Epithelial cell of umbilical artery (primary cell): Measurements from ENCODE around the gene SLC16A6. TPM values are rescaled to one million over a fixed set of nuclear protein-coding genes. Genes with fewer than 3 reads are reported as not detected.

Experiments
- total RNA-seq: library from RNA; depleted of rRNA; stranded (reverse); fragments of >200 nt; gene quantifications from 2 replicates; pipeline ENCODE4 v1.2.3, GENCODE V29; 2014

The SLC16A6 gene
- total RNA-seq: 0.91 and 0.97 TPM in 2 replicates

GRCh38 chr17:68290955-68291835, at the start of gene SLC16A6, which contains the start of gene ARSG:
Gene SLC16A6 (minus strand): TSS chr17:68291127. CDS start chr17:68278320, 12,807 bp downstream.
Gene ARSG (plus strand): TSS chr17:68291495. CDS start chr17:68307494, 15,999 bp downstream.

GRCh38 chr17:68247445-68248198, 43.3 kb downstream of the SLC16A6 start, which contains the start of gene AMZ2:
Gene AMZ2 (plus strand): TSS chr17:68248043. CDS start chr17:68250188, 2,145 bp downstream.

Other genes with a start within 250 kb of the SLC16A6 start
- gene AMZ2, start 43.1 kb downstream of the SLC16A6 start, total RNA-seq: 56.5 and 71.7 TPM in 2 replicates
- gene ARSG, start 368 bp upstream of the SLC16A6 start, total RNA-seq: 2.3 and 3.3 TPM in 2 replicates
- gene WIPI1, start 166.4 kb upstream of the SLC16A6 start, total RNA-seq: 58.4 and 70.8 TPM in 2 replicates
- gene PRKAR1A, start 221.3 kb upstream of the SLC16A6 start, total RNA-seq: 230 and 298 TPM in 2 replicates